ENCODE data around the gene DLL3.

DNA sequence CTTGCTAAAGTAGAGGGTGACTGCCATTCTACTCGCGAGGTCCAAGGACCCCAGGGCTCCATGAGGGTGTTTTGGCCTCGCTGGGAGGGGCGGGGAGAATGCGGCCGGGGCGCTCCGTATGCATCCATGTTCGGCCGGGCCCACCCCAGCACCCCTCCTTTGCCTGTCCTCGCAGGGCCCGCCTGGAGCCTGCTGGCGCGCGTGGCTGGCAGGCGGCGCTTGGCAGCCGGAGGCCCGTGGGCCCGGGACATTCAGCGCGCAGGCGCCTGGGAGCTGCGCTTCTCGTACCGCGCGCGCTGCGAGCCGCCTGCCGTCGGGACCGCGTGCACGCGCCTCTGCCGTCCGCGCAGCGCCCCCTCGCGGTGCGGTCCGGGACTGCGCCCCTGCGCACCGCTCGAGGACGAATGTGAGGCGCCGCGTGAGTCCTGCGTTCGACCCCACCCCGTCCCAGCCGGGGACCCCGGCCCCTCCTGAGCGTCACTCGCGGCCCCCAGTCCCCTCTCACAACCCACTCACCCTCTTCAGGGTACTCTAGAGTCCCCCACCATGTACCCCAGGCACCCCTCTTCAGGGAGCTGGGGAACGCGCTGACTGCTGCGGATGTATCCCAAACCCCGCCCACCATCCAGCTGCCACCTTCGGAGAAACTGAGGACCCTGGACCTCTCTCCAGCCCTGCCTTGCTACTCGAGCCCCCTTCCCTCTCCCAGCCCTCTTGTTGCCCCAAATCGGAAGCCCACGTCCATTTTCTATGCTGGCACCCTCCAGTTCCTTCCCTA, 4.1 kb downstream of the DLL3 start:
- no peak for TF ChIP-seq ZNF8 (CRISPR knock-in tag; IDR thresholded peaks at IDR 0.05)
- TF ChIP-seq, protein P1, sequence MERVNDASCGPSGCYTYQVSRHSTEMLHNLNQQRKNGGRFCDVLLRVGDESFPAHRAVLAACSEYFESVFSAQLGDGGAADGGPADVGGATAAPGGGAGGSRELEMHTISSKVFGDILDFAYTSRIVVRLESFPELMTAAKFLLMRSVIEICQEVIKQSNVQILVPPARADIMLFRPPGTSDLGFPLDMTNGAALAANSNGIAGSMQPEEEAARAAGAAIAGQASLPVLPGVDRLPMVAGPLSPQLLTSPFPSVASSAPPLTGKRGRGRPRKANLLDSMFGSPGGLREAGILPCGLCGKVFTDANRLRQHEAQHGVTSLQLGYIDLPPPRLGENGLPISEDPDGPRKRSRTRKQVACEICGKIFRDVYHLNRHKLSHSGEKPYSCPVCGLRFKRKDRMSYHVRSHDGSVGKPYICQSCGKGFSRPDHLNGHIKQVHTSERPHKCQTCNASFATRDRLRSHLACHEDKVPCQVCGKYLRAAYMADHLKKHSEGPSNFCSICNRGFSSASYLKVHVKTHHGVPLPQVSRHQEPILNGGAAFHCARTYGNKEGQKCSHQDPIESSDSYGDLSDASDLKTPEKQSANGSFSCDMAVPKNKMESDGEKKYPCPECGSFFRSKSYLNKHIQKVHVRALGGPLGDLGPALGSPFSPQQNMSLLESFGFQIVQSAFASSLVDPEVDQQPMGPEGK (CRISPR knock-in tag; IDR thresholded peaks at IDR 0.05; ENCODE audit: borderline replicate concordance), result no peak
